ENCODE measurements around the gene KRTAP5-5. TPM values are rescaled to one million over a fixed set of nuclear protein-coding genes. Genes with fewer than 3 reads are reported as not detected.
"Not testable (repeated sequence)": the region's sequence is repeated elsewhere in the genome, so short reads cannot be mapped to it uniquely, and the experiment has no call there.

Gene KRTAP5-5
- polyA plus RNA-seq, 3 donors: not detected

- no peak for DNase-seq (ENCODE audit: extremely low read depth in 1 of 11, low read depth in 9 of 11, low spot score in 4 of 11)
Measured at GRCh38 chr11:1652442-1652770, 22.8 kb downstream of the KRTAP5-5 start.

DNA sequence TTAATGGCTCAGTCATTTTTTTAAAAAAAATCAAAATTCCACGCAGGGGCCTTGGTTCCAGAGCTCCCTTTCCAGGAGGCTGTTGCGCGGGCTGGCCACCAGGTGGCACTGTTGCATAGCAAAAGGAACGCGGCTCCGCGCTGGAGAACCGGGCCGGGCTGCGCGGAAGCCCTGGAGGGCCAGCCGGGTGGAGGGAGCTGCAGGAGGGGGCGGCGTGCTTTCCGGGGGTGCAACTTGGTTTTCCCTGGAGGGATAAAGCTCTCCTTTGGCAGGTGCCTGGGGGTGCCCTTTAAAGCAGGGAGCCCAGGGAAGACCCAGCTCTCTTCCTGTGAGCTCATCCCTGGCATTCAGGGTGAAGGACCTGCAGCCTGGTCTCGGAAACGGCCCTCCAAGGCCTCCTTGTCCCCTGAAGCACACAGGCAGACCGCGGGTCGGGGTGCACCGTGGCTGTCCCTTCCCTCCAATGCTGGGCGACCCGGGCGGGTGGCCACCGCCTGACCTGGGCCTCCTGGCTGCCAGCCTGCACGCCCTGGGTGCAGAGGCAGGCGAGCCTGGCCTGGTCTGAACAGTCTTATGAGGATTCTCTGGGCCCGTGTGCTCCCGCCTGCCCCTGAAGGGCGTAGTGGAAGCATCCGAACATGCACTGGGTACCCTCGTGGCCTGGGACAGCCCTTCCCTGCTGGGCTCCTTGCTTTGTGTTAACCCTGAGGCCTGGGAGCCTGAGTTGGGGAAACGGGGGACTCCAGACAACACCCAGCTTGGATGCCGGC, 23.4 kb downstream of the KRTAP5-5 start:
- DNase-seq (ENCODE audit: extremely low read depth in 1 of 11, low read depth in 9 of 11, low spot score in 4 of 11): peak in 4 of 11 donors; percentile 40 to 57 (median 45)

- DNase-seq (ENCODE audit: extremely low read depth in 1 of 11, low read depth in 9 of 11, low spot score in 4 of 11): no peak
Measured at GRCh38 chr11:1653541-1654387, 24.2 kb downstream of the KRTAP5-5 start.

GRCh38 chr11:1654388-1655167, 25.0 kb downstream of the KRTAP5-5 start:
- DNase-seq (ENCODE audit: extremely low read depth in 1 of 11, low read depth in 9 of 11, low spot score in 4 of 11): peak in 1 of 11 donors; percentile 41

GRCh38 chr11:1655168-1656060, 25.8 kb downstream of the KRTAP5-5 start:
- DNase-seq (ENCODE audit: extremely low read depth in 1 of 11, low read depth in 9 of 11, low spot score in 4 of 11): no peak

DNA sequence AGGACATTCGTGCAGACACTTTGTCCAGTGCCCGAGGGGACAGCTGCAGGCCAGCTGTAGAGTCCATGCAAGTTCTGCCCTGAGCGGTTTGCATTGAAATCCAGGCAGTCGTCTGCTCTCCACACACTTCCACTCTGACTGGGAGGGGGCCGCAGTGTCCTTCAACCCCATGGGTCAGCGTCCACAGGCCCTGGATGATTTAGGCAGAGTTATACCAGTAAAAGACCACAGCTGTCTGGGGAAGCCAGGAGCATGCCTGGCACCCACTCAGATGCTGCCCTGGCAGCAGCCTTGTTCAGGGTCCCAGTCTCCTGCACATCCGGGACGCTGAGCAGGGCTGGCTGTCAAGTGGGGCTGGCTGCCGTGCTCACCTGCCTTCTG, 26.5 kb downstream of the KRTAP5-5 start:
- no peak for DNase-seq (ENCODE audit: extremely low read depth in 1 of 11, low read depth in 9 of 11, low spot score in 4 of 11)

GRCh38 chr11:1656670-1657069, 27.1 kb downstream of the KRTAP5-5 start:
- no peak for DNase-seq (ENCODE audit: extremely low read depth in 1 of 11, low read depth in 9 of 11, low spot score in 4 of 11)

DNA sequence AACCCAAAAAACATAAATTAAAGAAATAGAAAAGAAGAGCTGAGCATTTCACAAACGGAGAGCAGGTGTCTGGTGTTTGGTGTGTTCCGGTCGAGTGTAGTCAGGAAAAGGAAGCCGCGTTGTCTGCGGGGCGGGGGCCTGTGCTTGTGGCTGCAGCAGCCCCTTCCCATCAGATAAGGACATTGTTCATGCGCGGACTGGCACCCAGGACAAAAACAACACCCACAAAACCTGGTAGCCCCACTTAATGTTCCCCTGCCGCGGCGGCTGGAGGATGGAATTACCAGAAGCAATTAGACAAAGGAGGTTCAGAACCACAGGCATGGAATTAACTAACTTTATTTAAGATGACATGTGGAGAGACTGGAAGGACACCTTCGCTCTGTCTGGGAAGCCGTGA, 29.9 kb downstream of the KRTAP5-5 start:
- DNase-seq (ENCODE audit: extremely low read depth in 1 of 11, low read depth in 9 of 11, low spot score in 4 of 11): no peak

DNA sequence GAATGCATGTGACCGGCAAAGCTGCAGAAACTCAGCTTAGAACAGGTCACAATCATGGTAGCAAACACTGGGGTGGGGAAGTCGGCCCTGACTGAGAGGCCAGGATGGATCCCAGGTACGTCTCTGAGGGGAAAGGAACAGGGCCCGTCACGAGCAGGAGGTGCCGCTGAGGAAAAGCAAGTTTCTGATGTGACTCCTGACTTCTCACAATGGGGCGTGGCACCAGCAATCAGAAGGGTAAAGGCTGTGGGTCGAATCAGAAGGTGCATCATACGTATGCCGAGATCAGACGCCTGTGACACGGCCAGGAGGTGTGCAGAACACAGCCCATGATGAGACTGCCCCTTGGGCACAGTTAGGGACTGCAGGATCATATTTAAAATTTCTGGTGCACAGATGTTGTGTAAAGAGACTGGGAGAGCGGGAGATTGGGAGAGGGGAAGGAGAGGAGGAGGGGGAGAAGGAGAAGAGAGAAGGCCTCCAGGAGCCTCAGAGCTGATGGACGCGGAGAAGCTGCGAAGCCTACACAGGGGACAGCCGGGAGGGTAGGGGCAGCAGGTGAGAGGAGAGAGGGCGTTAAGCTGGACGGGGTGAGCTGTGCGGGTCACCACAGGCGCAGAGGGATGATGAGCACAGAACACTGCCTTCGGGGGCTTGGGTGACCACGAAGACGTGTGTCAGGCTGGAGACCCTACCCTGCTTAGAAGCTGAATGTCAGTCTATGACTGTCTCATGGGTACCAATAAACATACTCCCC, 30.7 kb downstream of the KRTAP5-5 start:
- DNase-seq (ENCODE audit: extremely low read depth in 1 of 11, low read depth in 9 of 11, low spot score in 4 of 11): no peak

DNA sequence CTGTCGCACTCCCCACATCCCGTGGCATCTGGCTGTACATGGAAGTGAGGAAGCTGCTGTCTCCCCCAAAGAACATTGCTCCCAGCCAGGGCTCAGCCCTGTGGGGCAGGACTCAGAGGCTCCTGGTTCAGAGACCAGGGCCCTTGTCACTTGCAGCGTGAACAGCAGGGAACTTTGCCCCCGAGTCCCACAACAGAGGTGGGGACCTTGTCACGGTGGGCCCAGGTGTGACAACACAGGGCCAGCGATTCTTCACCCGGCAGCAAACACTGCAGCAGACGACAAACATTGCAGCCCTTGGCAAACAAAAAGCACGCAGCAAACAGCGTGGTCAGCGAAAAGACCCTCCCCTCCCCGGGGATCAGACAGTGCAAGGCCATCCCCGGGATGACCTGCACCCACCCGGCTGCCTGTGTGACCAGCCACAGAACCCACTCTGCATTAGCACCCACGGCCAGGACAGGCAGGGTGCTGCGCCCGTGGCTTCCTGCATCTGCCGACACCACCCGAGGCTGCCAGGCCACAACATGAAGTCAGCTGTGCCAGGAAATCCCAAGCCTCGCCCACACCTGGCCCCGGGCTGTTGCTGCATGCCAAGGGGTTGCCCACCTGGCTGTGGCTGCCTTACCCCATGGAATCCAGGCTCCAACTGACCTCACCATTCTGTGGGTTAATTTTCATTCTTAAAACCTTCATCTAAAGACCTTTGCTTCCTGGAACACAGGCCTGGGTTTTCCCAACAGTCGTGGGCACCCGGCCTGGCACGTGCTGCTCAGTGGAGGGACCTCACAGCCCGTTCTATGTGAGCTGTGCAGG, 32.1 kb downstream of the KRTAP5-5 start:
- not testable (repeated sequence) for DNase-seq (ENCODE audit: extremely low read depth in 1 of 11, low read depth in 9 of 11, low spot score in 4 of 11)

DNA sequence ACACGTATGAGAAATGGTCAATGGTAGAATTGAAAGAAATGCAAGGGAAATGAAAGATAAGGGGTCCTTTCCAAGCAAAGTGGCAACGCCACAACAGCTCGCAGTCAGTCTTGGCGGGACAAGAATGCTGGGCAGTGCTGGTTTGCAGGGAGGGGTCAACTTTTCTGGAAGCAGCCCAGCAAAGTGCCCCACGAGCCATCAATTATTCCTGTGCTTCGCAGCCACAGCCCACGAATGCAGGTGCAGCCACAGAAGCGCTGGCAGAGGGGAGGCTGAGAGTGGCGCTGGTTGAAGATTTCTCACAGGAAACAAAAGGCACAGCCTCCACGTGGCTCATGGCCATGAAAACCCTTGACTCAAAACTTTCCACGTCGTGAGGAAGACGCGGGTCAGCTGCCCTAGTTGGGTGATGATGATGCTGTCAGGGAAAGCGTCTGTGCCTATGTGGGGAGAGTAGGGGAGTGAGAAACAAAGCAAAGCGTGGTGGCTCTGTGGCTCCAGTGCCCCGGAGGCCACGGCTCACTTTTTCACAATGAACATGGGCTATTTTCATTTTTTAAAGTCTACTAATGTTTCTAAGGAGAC, 33.2 kb downstream of the KRTAP5-5 start:
- DNase-seq (ENCODE audit: extremely low read depth in 1 of 11, low read depth in 9 of 11, low spot score in 4 of 11): not testable (repeated sequence)

DNA sequence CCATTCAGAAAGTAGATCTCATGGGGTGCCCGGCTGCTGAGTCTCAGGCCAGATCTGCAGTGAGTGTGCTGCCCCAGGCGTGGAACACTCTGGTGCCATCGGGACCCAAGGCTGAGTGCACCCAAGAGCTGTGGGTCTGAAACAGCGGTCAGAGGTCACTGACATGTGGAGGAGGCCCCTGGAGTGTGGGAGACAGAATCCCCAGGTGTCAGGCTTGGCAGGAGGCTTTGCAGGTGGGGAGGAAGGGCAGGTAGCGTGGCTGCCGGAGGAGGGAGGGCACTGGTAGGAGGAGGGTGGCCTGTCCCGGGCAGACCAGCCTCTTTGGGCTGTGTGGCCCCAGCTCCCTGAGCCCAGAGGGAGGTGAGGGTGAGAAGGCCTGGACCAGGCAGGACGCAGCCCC, 35.7 kb downstream of the KRTAP5-5 start:
- DNase-seq (ENCODE audit: extremely low read depth in 1 of 11, low read depth in 9 of 11, low spot score in 4 of 11): no peak

GRCh38 chr11:1667121-1667850, 37.7 kb downstream of the KRTAP5-5 start:
- DNase-seq (ENCODE audit: extremely low read depth in 1 of 11, low read depth in 9 of 11, low spot score in 4 of 11): no peak

DNA sequence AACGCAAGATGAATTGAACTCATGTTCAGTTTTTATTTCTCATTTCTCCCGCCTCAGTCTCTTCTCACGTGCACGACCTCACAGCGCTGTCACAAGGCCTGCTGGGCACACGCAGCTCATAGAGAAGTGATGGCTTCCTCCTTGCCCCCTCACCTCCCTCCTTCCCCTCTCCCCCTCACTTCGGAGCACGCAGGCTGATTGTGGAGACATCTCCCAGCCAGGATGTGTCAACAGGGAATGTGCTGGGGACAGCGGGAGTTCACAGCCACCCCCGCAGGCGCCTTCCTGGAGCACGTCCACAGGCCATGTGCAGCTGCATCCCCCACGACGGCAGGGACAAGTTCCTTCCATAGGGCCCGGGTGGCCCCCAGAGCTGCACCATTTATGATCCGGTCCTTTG, 38.3 kb downstream of the KRTAP5-5 start:
- peak in 8 of 11 donors; percentile 52 to 85 (median 75) for DNase-seq (ENCODE audit: extremely low read depth in 1 of 11, low read depth in 9 of 11, low spot score in 4 of 11)

DNA sequence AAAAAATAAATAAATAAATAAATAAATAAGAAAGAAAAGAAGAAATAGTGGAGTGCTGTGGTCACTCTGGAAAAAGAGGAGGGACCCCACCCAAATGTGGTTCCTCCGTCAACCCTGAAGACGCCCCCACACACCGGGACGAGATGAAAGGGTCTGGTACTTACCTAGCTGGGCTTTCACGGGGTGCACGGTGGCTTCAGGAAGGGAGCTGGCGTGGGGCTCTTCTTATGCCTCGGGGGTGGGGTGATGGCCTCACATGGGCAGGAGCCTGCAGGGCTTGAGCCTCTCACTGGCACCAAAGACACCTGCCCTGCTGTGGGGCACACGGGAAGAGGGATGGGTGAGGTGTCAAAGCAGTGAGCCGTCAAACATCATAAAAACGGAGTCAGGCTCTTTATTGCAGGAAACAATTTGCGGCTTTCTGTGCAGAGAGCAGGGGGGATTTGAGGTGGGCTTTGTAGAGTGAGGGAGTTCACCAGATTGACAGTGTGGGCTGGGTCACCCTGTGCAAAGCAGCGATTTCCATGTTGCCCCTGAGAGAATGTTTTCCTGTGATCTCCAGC, 39.4 kb downstream of the KRTAP5-5 start:
- DNase-seq (ENCODE audit: extremely low read depth in 1 of 11, low read depth in 9 of 11, low spot score in 4 of 11): no peak
